A673 (cell line): ENCODE measurements around the gene CTSA.

ENCODE experiments used
- EZH2 ChIP-seq: fragments of 200-600 bp; sonication (generic); IDR thresholded peaks from 2 replicates; pipeline ENCODE4 v1.6.1; 2017; ENCODE audit warnings: borderline replicate concordance, low read depth, mild to moderate bottlenecking, mixed read lengths, antibody characterized with exemption, low read length; ENCODE audit not compliant: poor library complexity, severe bottlenecking
- TF ChIP-seq, protein P1 (sequence below): fragments of 300-800, 200-600 bp; sonication (generic); conservative IDR thresholded peaks from 2 replicates; pipeline ENCODE4 v1.5.1; 2017; ENCODE audit warnings: low read depth, mild to moderate bottlenecking, antibody characterized with exemption, low read length, moderate library complexity, mixed read lengths

DNA sequence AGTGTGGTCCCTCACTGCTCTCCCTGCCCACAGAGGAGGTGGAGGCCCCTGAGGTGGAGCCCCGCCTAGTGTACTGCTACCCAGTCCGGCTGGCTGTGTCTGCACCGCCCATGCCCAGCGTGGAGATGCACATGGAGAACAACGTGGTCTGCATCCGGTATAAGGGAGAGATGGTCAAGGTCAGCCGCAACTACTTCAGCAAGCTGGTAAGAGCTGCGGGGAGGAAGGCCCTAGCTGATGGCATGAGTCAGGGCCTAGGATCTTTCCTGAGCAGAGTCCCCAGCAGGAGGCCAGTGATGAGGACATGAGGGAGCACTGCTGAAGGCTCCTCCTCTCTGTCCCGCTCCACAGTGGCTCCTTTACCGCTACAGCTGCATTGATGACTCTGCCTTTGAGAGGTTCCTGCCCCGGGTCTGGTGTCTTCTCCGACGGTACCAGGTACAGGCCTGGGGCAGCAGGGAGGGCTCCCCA lies 54.6 kb downstream of the CTSA start:
- TF ChIP-seq, protein P1, sequence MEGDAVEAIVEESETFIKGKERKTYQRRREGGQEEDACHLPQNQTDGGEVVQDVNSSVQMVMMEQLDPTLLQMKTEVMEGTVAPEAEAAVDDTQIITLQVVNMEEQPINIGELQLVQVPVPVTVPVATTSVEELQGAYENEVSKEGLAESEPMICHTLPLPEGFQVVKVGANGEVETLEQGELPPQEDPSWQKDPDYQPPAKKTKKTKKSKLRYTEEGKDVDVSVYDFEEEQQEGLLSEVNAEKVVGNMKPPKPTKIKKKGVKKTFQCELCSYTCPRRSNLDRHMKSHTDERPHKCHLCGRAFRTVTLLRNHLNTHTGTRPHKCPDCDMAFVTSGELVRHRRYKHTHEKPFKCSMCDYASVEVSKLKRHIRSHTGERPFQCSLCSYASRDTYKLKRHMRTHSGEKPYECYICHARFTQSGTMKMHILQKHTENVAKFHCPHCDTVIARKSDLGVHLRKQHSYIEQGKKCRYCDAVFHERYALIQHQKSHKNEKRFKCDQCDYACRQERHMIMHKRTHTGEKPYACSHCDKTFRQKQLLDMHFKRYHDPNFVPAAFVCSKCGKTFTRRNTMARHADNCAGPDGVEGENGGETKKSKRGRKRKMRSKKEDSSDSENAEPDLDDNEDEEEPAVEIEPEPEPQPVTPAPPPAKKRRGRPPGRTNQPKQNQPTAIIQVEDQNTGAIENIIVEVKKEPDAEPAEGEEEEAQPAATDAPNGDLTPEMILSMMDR: no peak
- TF ChIP-seq EZH2: no peak
